Ascending aorta (tissue), 2 donors: ENCODE data around the gene NUBPL. TPM values are rescaled to one million over a fixed set of nuclear protein-coding genes. Genes with fewer than 3 reads are reported as not detected.
"Not testable (repeated sequence)": the region's sequence is repeated elsewhere in the genome, so short reads cannot be mapped to it uniquely, and the experiment has no call there.

ENCODE experiments used
- DNase-seq, 2 donors: peaks; one replicate each; pipeline ENCODE4 v3.0.0-alpha.2; 2019; ENCODE audit warnings: low spot score in 2 of 2
- H3K27ac ChIP-seq, 2 donors: fragments of 200-600 bp; sonication (generic); one replicate each; pipeline ENCODE4 v1.5.1; 2016 to 2017; ENCODE audit warnings: mild to moderate bottlenecking in 1 of 2
- H3K27me3 ChIP-seq: fragments of 200-600 bp; sonication (generic); one replicate; pipeline ENCODE4 v1.5.1; 2017
- H3K36me3 ChIP-seq, 2 donors: fragments of 200-600 bp; sonication (generic); one replicate each; pipeline ENCODE4 v1.5.1; 2016
- H3K4me1 ChIP-seq, 2 donors: fragments of 200-600 bp; sonication (generic); one replicate each; pipeline ENCODE4 v1.5.1; 2016 to 2017; ENCODE audit warnings: mild to moderate bottlenecking in 1 of 2
- H3K4me3 ChIP-seq, 2 donors: fragments of 200-600 bp; sonication (generic); one replicate each; pipeline ENCODE4 v1.5.1; 2016 to 2017; ENCODE audit warnings: mild to moderate bottlenecking in 1 of 2
- H3K9me3 ChIP-seq, 2 donors: fragments of 200-600 bp; sonication (generic); one replicate each; pipeline ENCODE4 v1.5.1; 2016
- intact Hi-C: fragments of 100-400 bp; cut with DNase I; formaldehyde crosslinking; loops from one replicate; pipeline ENCODE4 v1.15.1; 2023
- total RNA-seq: library from RNA; depleted of rRNA; stranded (reverse); fragments of >200 nt; gene quantifications from one replicate; pipeline ENCODE4 v1.1.0, GENCODE V29; 2016
- TF ChIP-seq, protein P1 (sequence below), 3 experiments: fragments of 200-600 bp in 2 of 3; fragments of 450-650 bp in 1 of 3; sonication (generic) in 2 of 3; IDR thresholded peaks; one replicate each; pipeline ENCODE4 v1.5.1; 2016 to 2019; ENCODE audit warnings: antibody characterized with exemption in 3 of 3, mild to moderate bottlenecking in 1 of 3, moderate library complexity in 1 of 3

NUBPL gene
- total RNA-seq, 1 donor from 2014 or later, result 1.7 TPM

DNA sequence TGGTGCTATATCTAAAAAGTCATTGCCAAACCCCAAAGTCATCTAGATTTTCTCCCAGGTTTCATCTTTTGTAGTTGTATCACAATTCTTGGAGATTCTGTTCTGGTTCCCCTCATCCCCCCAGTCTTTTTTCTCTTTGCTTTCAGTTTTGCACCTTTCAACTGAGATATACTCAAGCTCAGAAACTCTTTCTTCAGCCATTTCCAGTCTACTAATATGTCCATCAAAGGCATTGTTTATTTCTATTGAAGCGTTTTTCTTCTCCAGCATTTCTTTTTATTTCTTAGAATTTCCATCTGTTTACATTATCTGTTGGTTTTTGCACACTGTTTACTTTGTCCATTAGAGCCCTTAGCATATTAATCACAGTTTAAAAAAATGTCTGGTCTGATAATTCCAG is 179.5 kb downstream of the NUBPL start:
- Histone ChIP-seq H3K27ac (no peak overlapping the region), H3K27me3 (no peaks in the 10 kb centered on the region), H3K9me3 (peaks cover 2 to 5% of the 10 kb centered on the region in 2 donors), H3K36me3 (no peaks in the 10 kb centered on the region), H3K4me3 (no peak overlapping the region), H3K4me1 (no peaks in the 10 kb centered on the region)
- TF ChIP-seq, protein P1, sequence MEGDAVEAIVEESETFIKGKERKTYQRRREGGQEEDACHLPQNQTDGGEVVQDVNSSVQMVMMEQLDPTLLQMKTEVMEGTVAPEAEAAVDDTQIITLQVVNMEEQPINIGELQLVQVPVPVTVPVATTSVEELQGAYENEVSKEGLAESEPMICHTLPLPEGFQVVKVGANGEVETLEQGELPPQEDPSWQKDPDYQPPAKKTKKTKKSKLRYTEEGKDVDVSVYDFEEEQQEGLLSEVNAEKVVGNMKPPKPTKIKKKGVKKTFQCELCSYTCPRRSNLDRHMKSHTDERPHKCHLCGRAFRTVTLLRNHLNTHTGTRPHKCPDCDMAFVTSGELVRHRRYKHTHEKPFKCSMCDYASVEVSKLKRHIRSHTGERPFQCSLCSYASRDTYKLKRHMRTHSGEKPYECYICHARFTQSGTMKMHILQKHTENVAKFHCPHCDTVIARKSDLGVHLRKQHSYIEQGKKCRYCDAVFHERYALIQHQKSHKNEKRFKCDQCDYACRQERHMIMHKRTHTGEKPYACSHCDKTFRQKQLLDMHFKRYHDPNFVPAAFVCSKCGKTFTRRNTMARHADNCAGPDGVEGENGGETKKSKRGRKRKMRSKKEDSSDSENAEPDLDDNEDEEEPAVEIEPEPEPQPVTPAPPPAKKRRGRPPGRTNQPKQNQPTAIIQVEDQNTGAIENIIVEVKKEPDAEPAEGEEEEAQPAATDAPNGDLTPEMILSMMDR (IDR thresholded peaks at IDR 0.05), result no peak
- intact Hi-C loops, result no loop called here
- DNase-seq, result no peak

DNA sequence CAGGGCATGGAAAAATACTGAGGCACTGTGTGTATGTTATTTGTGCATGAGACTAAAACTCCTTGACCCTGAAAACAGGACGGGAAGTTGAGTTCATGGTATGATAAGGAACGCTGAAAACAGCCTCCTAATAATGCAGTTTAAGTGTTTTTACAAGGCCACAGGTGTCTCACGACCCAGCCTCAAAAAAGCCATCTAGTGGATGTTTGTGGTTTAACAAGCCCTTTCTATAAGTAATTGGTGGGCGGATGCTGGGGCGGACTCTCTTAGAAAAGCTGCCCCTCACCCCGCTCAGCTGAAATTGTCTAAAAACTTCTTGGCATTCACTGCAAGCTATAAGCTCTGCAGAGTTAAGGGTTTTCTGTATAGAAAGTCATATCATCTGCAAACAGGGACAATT is 184.5 kb downstream of the NUBPL start:
- Histone ChIP-seq H3K4me3 (no peak overlapping the region), H3K4me1 (no peaks in the 10 kb centered on the region), H3K9me3 (peaks cover 18 to 47% of the 10 kb centered on the region in 2 donors), H3K27ac (no peak overlapping the region), H3K36me3 (no peaks in the 10 kb centered on the region), H3K27me3 (no peaks in the 10 kb centered on the region)
- intact Hi-C loops, result no loop called here
- TF ChIP-seq, protein P1 (IDR thresholded peaks at IDR 0.05), result no peak
- no peak for DNase-seq

DNA sequence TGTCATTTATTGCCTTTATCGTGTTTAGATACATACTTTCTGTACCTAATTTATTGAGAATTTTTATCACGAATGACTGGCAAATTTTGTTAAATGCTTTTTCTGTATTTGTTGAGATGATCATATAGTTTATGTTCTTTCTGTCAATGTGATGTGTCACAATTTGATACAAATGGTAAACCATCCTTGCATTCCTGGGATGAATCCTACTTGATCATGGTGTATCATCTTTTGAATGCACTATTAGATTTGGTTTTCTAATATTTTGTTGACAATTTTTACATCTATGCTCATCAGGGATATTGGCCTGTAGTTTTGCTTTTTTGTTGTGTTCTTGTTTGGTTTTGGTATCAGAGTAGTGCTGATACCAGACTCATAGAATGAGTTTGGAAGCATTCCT is 185.1 kb downstream of the NUBPL start:
- intact Hi-C loops, result no loop called here

DNA sequence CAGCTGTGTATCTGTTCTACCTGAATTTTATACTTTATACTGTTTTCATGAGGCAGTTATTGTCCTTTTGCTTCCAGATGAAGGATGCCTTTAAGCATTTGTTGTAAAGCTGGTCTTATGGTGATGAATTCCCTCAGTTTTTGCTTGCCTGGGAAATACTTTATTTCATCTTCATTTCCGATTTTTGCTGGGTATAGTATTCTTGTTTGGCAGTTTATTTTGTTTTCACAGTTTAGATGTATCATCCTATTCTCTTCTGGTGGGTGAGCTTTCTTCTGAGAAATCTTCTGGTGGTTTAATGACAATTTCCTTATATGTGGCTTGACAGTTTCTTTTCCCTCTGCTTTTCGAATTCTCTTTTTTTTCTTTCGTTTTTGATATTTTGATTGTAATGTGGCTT is 188.1 kb downstream of the NUBPL start:
- Histone ChIP-seq H3K27ac (no peak overlapping the region), H3K9me3 (peaks cover 18 to 47% of the 10 kb centered on the region in 2 donors), H3K36me3 (no peaks in the 10 kb centered on the region), H3K4me3 (no peak overlapping the region), H3K27me3 (no peaks in the 10 kb centered on the region), H3K4me1 (no peaks in the 10 kb centered on the region)
- no peak for DNase-seq
- TF ChIP-seq, protein P1 (IDR thresholded peaks at IDR 0.05), result no peak
- intact Hi-C loops, result no loop called here

More for the DNA sequence above, 185.1 kb downstream of the NUBPL start:
- no peaks in the 10 kb centered on the region for H3K4me1 ChIP-seq
- H3K27me3 ChIP-seq, result no peaks in the 10 kb centered on the region
- no peak for DNase-seq
- no peaks in the 10 kb centered on the region for H3K36me3 ChIP-seq
- H3K4me3 ChIP-seq, result no peak overlapping the region
- no peak overlapping the region for H3K27ac ChIP-seq
- peaks cover 18 to 47% of the 10 kb centered on the region in 2 donors for H3K9me3 ChIP-seq
- TF ChIP-seq, protein P1 (IDR thresholded peaks at IDR 0.05), result no peak

GRCh38 chr14:31751047-31751446 is 189.8 kb downstream of the NUBPL start:
- H3K27ac ChIP-seq, H3K4me1 ChIP-seq, H3K36me3 ChIP-seq, DNase-seq, H3K27me3 ChIP-seq, H3K4me3 ChIP-seq, intact Hi-C loops: not testable (repeated sequence)
- H3K9me3 ChIP-seq, result peaks cover 13 to 38% of the 10 kb centered on the region in 2 donors

DNA sequence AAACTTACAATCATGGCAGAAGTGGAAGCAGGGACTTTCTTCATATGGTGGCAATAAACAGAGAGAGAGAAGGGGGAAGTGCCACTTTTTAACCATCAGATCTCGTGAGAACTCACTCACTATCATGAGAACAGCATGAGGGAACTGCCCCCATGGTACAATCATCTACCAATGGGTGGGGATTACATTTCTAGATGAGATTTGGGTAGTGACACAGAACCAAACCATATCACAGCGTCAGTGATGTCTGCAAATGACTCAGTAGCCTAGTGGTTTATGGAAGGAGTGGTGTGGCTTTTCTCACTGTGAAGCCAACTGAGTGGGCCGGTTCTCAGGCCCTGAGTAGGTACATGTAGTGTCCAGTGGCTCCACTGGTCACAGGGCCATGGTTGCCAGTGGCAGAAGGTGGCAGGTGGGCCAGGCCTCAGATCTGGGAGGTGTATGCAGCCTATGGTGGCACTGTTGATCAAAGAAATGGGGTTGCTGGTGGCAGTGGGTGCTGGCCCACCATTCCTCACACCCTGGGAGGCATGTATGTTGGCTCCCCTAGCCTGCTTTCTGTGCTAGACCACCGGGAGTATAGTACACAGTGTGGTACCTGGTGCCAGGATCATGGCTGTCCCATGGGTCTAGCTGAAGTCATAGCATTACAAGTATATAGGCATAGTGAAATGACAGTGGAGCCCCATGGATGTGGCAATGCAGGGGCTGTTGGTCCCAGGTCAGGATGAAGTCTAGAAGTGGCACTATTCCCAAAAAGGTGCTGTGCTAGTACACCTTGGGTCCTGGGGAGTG is 191.9 kb downstream of the NUBPL start:
- peaks cover 7 to 23% of the 10 kb centered on the region in 2 donors for H3K9me3 ChIP-seq
- H3K36me3 ChIP-seq, result no peaks in the 10 kb centered on the region
- no peaks in the 10 kb centered on the region for H3K27me3 ChIP-seq
- no peak for DNase-seq
- TF ChIP-seq, protein P1 (IDR thresholded peaks at IDR 0.05), result no peak
- H3K4me1 ChIP-seq, result no peaks in the 10 kb centered on the region
- no peak overlapping the region for H3K4me3 ChIP-seq
- H3K27ac ChIP-seq, result no peak overlapping the region
- intact Hi-C loops, result no loop called here
